OCI-M1 (cell line): ENCODE data around the gene PRKCE.

Experiments
- DNase-seq: peaks from one replicate; lab custom pipeline; 2025; lab: John Stamatoyannopoulos, UW

The PRKCE gene

GRCh38 chr2:45809205-45809604 lies 157.7 kb downstream of the PRKCE start:
- no peak for DNase-seq

- DNase-seq = no peak
Observed at GRCh38 chr2:45812011-45812500, 160.6 kb downstream of the PRKCE start.

- DNase-seq = no peak
Observed at GRCh38 chr2:45813003-45813941, 161.8 kb downstream of the PRKCE start.

GRCh38 chr2:45814488-45814887 lies 163.0 kb downstream of the PRKCE start:
- no peak for DNase-seq

GRCh38 chr2:45814951-45815621 lies 163.6 kb downstream of the PRKCE start:
- DNase-seq = no peak

GRCh38 chr2:45816272-45816671 lies 164.8 kb downstream of the PRKCE start:
- no peak for DNase-seq

GRCh38 chr2:45818591-45818990 lies 167.1 kb downstream of the PRKCE start:
- DNase-seq = no peak

- no peak for DNase-seq
Observed at GRCh38 chr2:45820048-45820447, 168.6 kb downstream of the PRKCE start.

GRCh38 chr2:45821558-45822271 lies 170.2 kb downstream of the PRKCE start:
- no peak for DNase-seq

GRCh38 chr2:45822272-45822630 lies 170.8 kb downstream of the PRKCE start:
- DNase-seq = no peak

GRCh38 chr2:45823723-45824206 lies 172.3 kb downstream of the PRKCE start:
- DNase-seq = no peak

GRCh38 chr2:45825001-45825651 lies 173.7 kb downstream of the PRKCE start:
- no peak for DNase-seq

GRCh38 chr2:45826460-45826859 lies 175.0 kb downstream of the PRKCE start:
- DNase-seq = no peak

- DNase-seq = no peak
Observed at GRCh38 chr2:45826884-45827635, 175.6 kb downstream of the PRKCE start.

- no peak for DNase-seq
Observed at GRCh38 chr2:45830322-45830721, 178.8 kb downstream of the PRKCE start.

- peak; percentile 44 for DNase-seq
Observed at GRCh38 chr2:45833301-45833967, 182.0 kb downstream of the PRKCE start.

- DNase-seq = peak; percentile 87
Observed at GRCh38 chr2:45833968-45834344, 182.5 kb downstream of the PRKCE start.

- peak; percentile 48 for DNase-seq
Observed at GRCh38 chr2:45834372-45834771, 182.9 kb downstream of the PRKCE start.

- DNase-seq = no peak
Observed at GRCh38 chr2:45834858-45835257, 183.4 kb downstream of the PRKCE start.

- DNase-seq = no peak
Observed at GRCh38 chr2:45836316-45836715, 184.8 kb downstream of the PRKCE start.

- no peak for DNase-seq
Observed at GRCh38 chr2:45836740-45837139, 185.3 kb downstream of the PRKCE start.
